ENCODE measurements around the gene SRP68.
A peak's percentile ranks its signal among the peaks of the same experiment; 100 is the strongest.

Gene SRP68

DNA sequence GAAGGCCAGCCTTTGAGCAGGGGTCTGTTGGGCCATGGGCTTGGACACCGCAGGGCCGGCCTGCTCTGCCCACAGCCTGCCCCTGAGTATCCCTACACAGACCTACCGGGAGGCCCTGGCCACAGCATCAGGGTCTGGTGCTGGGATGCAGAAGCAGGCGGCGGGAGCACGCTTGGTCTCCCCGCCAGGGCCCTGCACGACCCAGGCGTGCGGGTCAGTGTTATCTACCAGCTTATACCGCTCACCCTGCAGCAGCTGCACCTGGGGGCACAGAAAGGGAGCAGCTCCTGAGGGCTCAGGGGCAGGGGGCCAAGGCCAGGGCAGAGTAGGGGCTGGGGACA is 54.0 kb downstream of the SRP68 start:
- DNase-seq (ENCODE audit: low spot score): no peak

DNA sequence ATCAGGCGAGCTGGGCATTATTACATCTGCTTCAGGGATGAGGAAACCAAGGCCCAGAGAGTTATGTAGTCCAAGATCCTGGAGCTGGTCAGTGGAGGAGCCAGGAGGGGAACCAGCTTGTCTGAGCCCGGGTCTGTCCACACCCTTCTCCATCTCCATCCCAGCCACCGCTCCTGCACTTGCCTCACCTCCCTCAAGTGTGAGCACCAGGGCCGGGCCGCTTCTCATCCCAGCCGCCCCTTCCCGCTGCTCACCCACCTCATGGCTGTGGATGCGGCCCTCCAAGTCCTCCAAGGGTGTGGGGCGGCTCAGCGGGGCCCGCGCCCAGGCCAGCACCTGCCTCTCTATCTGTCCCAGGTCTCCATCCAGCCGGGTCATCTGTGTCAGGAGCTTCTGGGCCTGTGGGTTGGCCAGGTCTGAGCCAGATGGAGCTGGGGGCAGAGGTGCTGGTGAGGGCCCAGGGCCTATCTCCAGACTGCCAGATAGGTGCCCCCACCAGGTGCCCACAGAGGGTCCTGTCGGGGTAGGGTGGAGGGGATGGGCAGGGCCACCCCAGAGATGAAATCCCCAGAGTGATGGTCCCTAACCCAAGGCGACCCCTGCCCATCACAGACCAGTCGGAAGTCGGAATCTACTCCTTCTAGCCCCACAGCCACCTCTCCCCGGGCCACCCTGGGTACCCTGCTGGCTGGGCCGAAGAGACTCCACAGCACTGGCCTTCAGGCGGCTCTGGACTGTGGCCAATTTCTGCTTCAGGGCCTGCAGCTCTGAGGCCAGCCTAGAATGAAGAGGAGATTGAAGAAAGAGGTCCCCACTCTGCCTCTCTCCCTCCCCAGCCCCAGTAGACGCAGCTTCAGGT is 54.6 kb downstream of the SRP68 start:
- no peak for DNase-seq (ENCODE audit: low spot score)

DNA sequence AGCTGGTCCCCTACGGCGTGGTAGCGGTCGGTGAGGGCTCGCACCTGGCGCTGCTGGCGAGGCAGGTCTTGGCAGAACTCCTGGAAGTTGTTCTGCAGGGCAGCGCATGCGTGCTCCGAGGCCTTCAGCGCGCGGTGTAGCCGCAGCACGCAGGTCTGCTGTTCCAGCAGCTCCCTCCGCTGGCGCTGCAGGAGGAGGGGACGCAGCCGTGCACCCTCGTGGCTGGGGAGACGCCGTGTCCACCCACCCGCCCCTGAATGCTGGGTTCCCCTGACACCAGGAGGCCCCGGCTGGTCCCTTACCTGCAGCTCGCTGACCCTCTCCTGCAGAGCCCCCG is 57.4 kb downstream of the SRP68 start:
- DNase-seq (ENCODE audit: low spot score): no peak

DNA sequence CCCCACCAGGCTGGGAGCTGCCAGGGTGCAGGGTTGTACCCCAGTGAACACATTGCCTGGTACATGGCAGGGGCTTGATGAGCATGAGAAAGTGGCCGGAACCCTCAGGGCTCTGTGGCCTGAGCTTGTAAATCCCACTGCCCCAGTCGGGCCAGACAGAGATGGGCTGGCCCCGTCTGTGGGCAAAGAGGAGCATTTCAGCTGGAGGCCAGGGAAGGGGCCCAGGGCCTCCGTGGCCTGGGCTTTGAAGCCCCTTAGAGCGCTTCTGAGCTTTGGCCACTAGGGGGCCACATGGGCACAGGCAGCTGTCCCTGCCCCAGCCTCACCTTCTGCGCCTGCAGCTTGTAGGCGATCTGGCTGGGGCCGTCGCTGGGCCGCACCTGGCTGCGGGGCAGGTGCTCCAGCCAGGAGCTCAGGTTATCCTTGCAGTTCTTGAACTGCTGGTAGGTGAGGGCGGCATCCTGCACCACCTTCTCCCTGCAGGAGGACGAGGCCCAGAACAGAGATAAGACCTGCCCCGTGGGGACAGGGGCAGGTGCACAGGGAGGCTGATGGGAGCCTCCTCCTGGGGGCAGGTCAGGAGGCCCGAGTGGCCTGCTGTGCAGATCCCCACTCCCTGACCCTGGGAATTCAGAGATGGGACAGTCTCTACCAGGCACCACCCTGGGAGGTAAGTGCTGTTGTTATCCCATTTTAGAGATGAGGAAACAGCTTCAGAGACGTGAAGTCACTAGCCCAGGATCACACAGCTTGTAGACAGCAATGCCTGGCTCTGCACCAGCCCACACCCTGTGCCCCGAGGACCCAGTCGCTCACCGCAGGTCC is 58.0 kb downstream of the SRP68 start:
- peak; percentile 80 for DNase-seq (ENCODE audit: low spot score)

DNA sequence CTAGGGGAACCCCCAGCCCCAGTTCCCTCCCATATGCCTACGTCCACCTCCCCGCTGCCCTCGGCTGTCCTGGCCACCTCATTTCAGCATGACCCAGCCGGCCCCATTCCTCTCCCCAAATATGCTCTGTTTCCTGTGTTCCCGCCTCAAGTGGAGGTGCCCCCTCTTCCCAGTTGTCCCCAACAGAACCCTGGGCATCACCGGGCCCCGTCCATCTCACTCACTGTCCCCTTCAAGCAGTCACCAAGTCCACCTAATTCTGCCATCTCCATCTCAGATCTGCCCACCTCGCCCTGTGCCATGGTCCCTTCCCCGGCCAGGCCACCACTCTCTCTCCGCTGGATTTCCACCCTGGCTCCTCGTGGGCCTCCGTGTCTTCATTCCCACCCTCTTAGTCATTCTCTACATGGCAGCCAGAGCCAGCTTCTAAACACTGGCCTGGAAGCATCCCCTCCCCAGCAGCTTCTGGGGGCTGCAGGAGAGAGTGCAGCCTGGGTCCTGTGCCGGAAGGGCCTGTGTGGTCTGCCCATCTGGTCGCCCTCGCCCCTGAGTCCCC is 58.9 kb downstream of the SRP68 start:
- DNase-seq (ENCODE audit: low spot score): no peak

DNA sequence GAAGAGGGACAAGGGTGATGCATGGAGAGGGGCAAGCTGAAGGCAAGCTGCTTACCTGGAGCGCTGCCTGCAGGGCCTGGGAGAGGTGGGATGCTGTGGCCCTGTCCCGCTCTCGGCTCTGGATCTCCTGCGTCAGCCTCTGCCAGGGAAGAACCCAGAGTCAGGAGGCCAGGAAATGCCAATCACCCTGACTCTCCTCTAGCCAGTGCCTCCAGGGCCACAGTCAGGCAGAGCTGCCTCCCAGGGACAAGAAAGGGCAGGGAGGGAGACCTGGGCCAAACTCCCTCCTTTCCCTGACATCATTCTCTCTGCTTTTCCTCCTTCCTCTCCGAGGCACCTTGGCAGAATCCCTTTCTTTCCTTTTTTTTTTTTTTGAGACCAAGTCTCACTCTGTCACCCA is 60.4 kb downstream of the SRP68 start:
- DNase-seq (ENCODE audit: low spot score): no peak

DNA sequence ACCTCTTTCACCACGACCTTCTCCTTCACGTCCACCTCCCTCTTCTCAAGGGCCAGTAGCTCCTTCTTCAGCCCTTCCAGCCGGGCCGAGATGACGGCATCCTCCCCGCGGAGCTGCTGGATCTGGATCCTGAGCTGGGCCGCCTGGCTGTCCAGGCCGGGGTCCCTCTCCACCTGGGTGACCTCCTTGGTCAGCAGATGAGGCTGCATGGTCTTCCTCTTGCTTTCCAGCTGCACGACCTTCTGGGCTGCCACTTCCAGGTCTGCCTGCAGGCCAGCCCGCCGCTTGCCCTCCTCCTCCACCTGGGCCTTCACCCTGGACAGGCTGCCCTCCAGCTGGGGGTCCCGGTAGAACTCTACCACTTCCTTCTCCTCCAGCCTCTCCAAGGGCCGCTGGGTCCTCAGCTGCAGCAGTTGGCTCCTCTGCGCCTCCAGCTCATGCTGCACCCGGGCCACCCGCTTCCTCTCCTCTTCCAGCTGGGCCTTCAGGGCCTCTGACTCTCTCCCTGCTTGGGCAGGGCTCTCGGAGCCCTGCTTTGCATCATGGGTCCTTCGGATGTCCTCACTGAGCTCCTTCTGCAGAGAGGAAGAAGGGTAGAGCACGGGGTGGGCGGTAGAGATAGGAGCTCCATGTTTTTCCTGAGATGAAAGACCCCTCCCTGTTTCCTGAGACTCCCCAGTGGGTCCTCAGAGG is 62.2 kb downstream of the SRP68 start:
- DNase-seq (ENCODE audit: low spot score): no peak

DNA sequence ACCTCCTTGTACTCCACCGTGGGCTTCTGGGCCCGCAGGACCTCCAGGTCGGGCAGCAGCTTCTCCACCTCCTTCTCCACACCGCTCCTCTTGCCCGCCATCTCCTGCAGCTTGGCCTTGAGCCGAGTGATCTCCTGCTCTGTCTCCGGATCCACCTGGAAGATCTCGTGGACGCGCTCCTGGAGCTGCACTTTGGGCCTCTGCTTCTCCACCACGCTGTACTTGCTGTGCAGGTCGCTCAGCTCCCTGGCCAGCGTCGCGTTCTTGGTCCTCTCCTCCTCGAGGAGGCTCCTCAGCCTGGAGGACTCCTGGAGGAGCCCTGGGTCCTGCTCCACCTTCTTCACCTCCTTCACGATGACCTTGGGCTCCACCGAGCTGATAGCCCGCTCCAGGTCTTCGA is 62.9 kb downstream of the SRP68 start:
- no peak for DNase-seq (ENCODE audit: low spot score)

DNA sequence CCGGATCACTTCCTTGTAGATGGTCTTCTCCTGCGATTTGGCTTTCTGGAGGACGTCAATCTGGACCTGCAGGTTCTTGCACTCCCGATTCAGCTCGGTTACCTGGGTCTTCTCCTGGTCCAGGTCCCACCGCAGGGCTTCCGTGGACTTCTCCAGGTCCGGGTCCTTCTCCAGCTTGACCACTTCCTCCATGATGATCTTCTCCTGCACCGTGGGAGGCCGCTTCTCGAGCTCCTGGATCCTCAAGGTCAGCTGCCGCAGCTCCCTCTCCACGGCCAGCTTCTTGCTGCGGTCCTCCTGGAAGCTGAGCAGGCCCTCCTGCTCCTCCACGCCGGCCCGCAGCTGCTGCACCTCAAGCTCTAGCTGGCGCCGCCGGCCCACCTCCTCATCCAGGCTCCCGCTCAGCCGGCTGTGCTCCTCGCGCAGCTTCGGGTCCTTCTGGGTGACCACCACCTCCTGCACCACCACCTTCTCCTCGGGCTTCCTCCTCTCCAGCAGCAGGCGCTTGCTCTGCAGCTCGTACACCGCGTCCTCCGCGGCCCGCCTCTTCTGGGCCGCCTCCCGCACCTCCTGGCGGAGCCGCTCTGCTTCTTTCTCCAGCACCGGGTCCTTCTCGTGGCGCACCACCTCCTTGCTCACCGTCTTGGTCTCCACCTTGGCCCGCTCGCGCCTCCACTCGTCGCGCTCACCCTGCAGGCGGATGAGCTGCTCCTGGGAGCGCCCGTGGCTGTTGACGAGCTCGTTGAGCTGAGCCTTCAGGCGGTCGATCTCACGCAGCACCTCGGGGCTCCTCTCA is 63.5 kb downstream of the SRP68 start:
- no peak for DNase-seq (ENCODE audit: low spot score)

DNA sequence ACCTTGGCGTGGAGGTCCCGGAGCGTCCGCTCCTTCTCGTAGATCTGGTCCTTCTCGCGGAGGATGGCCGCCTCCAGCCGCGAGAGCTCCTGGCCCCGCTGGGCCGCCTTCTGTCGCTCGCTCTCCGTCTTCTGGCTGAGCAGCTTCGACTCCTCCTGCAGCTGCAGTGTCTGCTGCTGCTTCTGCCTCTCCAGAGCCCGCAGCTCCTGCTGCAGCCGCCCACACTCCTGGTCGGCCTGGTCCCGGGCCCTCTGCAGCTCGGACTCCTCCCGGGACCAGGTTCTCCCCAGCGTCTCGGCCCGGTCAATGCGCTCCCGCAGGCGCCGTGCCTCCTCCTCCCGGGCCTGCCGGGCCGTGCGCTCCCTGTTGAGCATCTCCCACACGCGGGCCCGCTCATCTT is 64.1 kb downstream of the SRP68 start:
- no peak for DNase-seq (ENCODE audit: low spot score)

DNA sequence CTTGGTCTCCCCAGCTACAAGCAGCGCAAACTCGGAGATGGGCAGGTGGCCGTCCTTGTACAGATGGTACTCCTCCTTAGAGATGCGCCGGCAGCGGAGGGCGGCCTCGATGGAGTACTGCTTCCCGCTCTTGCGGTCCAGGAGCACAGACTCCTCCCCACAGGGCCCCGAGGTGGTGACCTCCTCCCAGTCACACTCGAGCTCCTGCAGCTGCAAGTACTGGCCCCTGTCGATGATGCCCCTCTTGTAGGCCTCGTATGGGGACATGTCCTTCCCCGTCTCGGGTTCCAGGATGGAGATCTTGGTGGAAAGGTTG is 64.5 kb downstream of the SRP68 start:
- DNase-seq (ENCODE audit: low spot score): no peak

DNA sequence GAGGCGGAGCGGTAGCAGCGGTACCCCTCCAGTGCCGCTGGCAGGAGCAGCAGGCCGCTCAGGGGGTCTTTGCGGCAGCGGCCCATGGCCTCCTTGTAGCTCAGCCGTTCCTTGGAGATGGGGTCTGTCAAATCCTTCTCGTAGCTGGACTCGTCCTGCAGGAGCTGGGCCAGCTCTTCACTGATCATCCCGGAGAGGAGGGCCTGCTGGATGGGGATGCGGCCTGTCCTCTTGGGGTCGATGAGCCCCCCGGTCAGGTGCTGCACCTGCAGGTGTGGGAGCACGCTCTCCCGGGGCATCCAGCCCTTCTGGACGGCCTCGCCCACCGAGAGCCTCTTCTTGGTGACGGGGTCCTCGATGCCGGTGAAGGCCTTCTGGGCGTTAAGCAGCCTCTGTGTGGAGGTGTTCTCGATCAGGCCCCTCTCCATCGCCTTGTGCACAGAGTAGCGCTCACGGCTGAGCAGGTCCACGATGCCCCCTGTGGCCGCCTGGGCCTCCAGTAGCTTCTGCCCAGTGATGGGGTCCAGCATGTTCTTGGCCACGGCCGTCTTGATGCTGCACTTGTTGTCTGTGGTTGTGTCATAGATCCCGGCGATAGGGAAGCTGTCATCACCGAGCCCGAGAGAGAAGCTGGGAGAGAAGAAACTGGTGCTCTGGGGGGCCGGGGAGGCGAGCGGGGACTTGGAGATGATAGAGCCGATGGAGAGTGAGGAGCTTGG is 65.0 kb downstream of the SRP68 start:
- no peak for DNase-seq (ENCODE audit: low spot score)

DNA sequence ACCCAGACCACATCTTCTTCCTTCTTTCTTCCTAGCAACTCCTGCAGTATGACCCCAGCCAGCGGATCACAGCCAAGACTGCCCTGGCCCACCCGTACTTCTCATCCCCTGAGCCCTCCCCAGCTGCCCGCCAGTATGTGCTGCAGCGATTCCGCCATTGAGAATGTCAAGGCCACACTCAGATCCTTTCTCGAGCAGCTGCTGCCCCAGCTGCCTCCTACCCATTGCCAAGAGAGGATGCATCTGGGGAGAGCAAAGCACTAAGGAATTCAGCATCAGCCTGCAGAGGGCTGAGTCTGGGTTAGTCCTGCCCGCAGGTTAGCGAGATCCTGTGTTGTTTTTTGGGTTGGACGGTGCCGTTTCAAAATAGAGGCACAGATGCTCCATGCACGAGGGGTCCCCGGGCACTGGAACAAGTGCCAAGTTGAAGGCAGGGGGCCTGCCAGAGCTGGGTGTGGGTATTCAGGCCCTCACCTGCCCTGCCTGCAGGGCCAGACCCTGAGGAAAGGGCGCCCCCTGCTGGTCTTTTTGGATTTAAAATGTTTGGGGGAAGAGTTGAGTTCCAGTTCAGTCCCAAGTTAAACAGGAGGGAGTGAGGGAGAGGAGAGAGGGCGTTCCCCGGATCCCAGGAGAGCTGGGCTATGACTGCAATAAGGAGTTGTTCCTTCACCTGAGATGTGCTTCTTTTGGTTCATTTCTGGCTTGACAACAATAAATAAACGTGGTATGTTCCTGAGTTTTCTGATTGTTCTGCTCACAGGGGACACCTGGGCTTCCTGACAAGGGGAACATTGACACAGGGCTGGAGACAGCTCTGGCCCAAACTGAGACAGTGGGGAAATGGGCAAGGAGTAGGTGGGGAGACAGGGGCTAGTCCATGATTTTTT is 66.8 kb downstream of the SRP68 start:
- peak; percentile 78 for DNase-seq (ENCODE audit: low spot score)

DNA sequence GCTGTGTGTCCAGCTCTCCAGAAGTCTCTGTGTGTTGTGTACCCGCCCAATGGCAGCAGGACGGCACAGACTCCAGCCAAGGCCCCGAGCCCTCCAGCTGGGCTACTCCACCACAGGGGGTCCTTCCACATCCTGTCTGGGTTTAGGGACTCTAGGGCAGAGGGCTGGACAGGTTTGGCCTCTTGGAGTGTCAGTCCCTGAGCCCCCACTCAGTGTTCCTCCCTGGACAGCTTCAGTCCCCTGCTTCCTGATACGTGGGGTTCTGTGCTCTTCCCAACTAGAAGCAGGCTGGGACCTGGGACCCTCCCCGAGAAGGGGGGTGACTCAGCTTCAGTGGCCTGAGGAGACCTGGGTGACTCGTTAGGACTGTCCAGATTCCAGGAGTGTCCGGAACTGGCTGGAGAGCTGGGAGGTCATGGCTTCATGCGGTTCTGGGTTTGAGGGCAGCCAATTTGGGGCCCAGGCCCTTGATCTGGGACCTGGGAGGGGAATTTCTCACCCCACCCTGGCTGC is 67.5 kb downstream of the SRP68 start:
- DNase-seq (ENCODE audit: low spot score): no peak

DNA sequence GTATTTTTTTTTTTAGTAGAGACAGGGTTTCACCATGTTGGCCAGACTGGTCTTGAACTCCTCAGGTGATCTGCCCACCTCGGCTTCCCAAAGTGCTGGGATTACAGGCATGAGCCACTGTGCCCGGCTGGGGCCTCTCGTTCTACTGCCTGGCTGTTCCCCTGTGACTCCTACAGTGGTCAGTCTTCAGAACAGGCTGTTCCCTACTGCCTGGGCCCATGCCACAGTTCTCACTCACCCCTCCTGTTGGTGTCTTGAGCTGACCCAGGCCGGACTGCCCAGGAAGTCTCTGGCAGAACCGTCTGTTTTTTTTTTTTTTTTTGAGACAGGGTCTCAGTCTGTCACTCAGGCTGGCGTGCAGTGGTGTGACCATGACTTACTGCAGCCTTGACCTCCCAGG is 68.4 kb downstream of the SRP68 start:
- DNase-seq (ENCODE audit: low spot score): no peak

DNA sequence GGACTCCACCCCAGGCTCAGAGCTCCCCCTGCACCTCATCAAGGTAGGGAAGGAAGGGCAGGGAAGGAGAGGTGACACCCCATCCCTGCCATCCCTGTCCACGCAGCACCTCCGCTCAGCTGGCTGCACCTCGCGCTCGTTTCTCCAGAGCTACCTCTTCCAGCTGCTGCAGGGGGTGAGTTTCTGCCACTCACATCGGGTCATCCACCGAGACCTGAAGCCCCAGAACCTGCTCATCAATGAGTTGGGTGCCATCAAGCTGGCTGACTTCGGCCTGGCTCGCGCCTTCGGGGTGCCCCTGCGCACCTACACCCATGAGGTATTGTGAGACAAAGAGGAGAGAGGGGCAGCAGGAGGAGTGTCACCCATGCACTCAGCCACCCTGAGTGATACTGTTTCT is 70.2 kb downstream of the SRP68 start:
- no peak for DNase-seq (ENCODE audit: low spot score)

DNA sequence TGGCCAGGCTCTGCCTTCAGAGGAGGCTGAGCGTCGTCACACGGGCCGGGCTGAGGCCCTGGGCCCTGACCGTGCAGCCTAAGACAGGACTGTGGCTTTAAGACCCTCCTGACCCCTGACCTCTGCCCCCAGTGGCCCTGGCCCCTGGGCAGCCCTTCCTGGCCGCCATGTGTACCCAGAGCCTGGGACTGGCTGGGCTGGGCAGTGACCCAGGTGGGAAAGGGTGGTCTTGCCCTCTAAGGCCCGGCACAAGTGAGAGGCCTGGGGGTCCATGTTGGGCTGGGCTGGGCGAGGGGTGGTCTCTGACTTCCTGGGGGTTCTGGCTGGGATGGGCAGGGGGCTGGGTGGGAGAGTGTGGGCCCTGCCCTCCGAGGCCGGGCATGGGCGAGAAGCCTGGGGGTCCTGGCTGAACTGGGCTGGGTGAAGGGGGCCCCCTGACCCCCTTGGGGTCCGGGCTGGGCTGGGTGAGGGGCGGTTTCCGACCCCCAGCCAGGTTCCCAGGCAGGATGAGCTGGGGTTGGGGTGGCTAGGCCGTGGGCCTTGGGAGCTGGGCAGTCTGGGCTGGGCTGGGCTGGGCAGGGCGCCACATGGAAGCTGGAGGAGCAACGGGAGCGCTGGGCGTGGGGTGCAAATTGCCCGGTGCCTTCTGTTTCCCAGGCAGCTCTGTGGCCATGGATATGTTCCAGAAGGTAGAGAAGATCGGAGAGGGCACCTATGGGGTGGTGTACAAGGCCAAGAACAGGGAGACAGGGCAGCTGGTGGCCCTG is 71.4 kb downstream of the SRP68 start, which contains the start of gene CDK3:
TSS of gene CDK3 (plus strand) at position 101 of the 767 bp plus-strand sequence. CDS start at position 672, 571 bp downstream.
- no peak for DNase-seq (ENCODE audit: low spot score)

DNA sequence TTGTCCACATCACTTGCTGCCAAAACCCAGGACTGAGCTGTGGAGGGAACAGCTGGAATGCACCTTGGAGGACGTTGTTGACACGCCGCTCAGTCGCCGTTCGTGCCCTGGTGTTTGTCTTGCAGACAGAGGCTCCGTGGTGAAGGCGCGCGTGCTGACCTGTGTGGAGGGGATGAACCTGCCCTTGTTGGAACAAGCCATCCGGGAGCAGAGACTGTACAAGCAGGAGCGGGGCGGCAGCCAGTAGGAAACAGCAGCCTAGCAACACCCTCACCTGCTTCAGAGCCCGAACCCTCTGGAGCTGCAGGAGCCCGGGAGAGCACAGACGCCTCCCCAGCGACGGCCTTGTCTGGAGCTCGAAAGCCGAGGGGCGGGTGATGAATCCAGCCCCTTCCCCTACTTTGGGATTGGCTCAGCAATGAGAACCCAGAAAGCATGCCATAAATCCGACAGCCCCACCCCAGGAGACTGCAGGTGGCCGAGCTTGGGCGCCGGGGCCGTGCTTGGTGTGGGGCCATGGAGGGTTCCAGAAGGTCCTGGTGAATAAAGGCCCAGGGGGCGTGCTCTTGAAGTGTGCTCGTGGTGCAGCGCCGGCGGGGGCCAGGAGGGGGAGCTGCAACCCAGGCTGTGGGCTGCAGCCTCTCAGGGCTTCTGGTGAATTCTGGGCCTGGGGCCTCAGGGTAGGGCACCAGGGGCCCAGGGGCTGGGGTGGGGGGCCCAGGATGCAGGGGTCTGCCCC is 72.1 kb downstream of the SRP68 start:
- peak; percentile 70 for DNase-seq (ENCODE audit: low spot score)

All from AG08395 (cell line).